HG02973 (cell line): ENCODE measurements around the gene SBF1.
"Not testable (repeated sequence)": the region's sequence is repeated elsewhere in the genome, so short reads cannot be mapped to it uniquely, and the experiment has no call there.

Experiments used
- ATAC-seq: cut with Tn5 transposase; IDR thresholded peaks from one replicate; pipeline ENCODE4 v1.9.1; 2021; ENCODE audit warnings: moderate library complexity; ENCODE audit not compliant: unreplicated experiment

SBF1 gene, protein sequence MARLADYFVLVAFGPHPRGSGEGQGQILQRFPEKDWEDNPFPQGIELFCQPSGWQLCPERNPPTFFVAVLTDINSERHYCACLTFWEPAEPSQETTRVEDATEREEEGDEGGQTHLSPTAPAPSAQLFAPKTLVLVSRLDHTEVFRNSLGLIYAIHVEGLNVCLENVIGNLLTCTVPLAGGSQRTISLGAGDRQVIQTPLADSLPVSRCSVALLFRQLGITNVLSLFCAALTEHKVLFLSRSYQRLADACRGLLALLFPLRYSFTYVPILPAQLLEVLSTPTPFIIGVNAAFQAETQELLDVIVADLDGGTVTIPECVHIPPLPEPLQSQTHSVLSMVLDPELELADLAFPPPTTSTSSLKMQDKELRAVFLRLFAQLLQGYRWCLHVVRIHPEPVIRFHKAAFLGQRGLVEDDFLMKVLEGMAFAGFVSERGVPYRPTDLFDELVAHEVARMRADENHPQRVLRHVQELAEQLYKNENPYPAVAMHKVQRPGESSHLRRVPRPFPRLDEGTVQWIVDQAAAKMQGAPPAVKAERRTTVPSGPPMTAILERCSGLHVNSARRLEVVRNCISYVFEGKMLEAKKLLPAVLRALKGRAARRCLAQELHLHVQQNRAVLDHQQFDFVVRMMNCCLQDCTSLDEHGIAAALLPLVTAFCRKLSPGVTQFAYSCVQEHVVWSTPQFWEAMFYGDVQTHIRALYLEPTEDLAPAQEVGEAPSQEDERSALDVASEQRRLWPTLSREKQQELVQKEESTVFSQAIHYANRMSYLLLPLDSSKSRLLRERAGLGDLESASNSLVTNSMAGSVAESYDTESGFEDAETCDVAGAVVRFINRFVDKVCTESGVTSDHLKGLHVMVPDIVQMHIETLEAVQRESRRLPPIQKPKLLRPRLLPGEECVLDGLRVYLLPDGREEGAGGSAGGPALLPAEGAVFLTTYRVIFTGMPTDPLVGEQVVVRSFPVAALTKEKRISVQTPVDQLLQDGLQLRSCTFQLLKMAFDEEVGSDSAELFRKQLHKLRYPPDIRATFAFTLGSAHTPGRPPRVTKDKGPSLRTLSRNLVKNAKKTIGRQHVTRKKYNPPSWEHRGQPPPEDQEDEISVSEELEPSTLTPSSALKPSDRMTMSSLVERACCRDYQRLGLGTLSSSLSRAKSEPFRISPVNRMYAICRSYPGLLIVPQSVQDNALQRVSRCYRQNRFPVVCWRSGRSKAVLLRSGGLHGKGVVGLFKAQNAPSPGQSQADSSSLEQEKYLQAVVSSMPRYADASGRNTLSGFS (N-terminal part only)

DNA sequence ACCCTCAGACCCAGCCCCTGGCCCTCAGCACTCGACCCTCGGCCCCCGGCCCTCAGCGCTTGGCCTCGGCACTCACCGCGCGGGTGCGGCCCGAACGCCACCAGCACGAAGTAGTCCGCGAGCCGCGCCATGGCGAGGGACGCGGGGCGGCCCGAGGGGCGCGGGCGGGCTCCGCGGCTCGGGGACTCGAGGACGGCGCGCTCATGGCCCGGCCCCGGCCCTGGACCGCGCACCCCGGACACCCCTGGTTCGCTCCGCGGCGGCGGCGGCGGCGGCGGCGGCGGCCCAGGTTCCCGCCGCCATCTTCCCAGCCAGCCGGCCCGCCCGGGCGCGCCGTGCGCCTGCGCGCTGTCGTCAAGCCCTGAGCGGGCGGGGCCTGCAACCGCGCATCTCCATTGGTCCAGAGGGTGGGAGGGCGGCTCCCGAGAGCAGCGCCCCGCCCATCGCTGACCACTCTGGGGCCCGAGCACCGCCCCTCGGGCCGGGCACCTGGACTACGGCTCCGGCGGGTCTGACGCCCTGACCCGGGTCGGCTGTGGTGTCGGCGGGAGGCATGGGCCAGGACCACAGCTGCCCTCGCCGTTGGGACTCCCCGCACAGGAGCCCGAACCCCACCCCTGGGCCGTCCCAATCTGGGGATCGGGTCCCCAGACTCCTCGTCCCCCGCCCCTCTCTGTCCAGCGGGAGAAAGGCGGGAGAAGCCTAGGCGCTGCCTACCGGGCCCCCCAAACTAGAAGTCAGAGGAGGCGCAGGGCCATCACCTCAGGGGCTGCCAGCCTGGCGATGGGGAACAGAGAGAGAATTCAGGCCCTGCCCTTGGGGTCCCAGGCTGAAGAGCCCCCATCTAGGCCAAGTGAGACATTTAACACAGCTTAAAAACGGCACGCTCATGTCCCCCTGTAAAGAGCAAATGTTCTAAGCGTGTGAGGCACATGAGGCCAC lies at the start of gene SBF1:
Gene SBF1, minus strand, starts transcription at position 326 of the 942 bp plus-strand sequence. Its CDS starts 195 bp downstream, at position 131.
- peak; percentile 62 for ATAC-seq

DNA sequence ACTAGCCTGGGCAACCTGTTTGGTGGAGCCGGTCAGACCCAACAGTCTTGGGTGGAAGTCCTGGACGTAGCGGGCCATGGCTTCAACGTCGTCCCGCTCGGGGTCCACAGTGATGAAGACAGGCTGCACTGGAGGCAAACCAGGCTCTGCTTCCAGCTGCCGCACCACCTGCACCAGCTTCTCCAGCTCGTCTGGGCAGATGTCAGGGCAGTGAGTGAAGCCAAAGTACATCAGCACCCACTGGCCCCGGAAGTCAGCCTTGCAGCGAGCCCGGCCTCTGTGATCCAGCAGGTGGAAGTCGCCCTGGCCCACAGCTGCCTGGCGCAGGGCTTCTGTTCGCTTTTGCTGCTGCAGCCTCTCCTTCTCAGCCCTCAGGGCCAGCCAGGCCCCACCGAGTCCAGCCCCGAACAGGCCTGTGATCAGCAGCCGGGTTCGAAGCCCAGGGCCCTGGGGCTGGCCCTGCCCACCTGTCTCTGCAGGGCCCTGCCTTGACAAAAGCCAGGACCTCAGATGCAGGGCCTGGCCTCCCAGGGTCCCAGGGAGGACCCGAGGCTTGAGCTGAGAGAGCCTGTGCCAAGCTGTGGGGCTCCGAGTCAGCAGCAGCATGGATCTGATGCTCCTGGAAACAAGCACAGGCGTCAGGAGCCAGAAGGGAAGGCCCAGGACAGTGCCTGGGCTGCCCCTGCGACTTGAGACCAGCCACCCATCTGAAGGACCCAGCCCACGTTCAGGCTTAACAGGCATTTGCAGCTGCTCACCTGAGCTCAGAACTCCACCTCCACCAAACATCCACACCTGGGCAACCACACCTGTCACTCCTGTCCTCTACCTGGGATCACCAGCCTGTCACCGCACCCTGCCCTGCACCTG lies 49.2 kb upstream of the SBF1 start:
- no peak for ATAC-seq

DNA sequence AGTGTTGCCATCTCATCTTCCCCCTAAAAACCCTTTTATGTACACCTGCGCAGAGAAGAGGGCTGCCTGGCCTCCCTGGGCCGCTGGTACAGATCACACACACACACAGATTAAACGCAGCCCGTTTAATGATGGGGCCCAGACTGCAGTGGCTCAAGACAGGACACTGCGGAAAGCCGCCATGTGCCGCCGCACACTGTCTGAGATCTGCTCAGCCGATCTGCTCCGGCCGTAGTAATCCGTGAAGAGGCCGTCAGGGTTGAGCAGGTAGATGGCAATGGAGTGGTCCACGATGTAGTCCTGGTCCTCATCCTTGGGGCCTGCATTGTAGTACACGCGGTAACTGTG lies 48.6 kb upstream of the SBF1 start:
- no peak for ATAC-seq

DNA sequence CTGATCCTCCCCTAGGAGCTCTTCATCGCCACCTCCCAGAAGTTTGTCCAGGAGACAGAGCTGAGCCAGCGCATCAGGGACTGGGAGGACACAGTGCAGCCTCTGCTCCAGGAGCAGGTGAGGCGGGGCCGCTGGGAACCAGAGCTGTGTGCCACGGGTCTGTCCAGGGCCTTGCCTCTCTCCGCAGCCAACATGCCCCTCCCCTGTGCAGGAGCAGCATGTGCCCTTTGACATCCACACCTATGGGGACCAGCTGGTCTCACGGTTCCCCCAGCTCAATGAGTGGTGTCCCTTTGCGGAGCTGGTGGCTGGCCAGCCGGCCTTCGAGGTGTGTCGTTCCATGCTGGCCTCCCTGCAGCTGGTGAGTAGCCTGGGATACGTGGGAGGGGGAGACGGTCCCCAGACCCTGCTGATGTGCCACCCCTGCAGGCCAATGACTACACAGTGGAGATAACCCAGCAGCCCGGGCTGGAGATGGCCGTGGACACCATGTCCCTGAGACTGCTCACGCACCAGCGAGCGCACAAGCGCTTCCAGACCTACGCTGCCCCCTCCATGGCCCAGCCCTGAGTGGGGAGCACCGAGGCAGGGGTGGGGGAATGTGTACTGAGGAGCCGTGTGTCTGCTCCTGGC lies 48.1 kb upstream of the SBF1 start:
- no peak for ATAC-seq

DNA sequence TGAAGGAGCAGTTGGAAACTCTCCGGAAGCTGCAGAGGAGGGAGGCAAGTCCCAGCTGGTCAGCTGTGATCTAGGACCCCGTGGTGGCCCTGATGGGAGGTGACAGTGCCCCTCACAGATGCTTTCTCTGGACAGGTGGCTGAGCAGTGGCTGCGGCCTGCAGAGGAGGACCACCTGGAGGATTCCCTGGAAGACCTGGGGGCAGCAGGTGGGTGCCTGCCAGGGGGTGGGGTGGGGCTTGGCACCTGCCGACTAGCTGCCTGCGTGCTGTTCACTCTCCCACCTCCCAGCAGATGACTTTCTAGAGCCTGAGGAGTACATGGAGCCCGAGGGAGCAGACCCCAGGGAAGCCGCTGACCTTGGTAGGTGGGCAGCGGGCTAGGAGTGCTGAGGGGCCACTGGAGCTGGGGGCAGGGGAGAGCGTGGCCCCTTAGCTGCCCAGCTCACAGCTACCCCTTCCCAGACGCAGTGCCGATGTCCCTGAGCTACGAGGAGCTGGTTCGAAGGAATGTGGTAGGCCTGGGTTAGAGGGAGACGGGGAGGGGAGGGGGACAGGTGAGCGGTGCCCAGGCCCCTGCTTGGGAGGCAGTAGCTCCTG lies 47.5 kb upstream of the SBF1 start:
- no peak for ATAC-seq

DNA sequence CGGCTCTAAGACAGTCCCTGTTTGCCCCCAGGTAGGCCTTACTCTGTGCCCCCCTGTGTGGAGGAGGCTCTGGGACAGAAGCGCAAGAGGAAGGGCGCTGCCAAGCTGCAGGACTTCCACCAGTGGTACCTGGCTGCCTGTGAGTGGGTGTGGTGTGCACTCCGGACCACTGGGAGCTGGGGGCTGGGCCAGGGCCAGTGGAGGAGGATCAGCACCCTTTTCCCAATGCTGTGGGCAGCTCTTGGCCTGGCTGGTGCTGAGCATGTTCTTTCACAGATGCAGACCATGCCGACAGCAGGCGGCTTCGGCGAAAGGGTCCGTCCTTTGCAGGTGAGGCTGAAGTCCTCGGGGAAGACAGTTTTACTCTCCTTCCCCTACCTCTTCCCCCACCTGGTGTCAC lies 46.9 kb upstream of the SBF1 start:
- ATAC-seq = no peak

DNA sequence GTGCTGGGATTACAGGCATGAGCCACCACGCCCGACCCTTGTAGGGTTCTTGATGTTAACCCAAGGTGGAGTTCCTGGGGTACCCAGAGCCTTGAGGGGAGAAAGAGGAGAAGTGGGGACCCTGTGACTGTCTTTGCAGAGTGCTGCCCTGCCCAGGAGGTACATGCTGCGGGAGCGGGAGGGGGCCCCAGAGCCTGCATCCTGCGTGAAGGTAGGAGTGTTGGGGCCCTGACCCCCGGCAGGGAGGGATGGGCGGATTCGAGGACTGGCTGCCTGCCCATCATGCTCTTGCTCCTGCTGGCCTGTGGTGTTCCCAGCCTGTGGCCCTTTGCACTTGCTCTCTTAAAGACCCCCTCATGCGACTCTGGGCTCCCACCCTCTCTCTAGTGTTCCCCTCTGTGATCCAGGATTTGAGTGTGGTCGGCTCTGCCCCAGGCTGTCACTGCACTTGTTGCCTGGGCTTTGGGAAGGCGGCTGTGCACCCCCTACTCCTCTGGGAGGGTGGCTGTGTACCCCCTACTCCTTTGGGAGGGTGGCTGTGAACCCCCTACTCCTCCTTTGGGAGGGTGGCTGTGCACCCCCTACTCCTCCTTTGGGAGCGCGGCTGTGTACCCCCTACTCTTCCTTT lies 46.1 kb upstream of the SBF1 start:
- no peak for ATAC-seq

DNA sequence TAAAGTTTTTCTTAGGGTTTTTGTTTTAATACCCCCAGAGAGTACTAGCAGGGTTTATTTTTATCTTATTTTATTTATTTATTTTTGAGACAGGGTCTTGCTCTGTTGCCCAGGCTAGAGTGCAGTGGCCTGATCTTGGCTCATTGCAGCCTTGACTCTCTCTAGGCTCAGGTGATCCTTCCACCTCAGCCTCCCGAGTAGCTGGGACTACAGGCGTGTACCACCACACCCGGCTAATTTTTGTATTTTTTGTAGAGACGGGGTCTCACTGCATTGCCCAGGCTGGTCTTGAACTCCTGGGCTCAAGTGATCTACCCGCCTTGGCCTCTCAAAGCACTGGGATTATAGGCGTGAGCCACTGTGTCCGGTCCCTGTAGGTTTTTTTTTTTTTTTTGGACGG lies 45.3 kb upstream of the SBF1 start:
- ATAC-seq = not testable (repeated sequence)

DNA sequence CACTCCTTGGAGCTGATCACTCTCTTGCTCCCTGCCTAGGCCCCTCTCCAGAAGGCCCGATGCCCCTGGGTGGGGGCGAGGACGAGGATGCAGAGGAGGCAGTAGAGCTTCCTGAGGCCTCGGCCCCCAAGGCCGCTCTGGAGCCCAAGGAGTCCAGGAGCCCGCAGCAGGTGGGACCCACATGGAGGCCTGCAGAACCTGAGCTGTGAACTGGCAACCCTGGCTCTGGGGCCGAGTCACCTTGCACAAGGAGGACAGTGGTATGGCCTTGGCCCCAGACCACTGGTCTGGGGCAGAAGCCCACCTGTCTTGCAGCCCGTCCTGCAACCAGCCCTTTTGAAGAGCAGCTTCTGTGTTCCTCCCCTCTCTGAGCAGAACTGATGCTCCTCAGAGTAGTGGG lies 44.3 kb upstream of the SBF1 start:
- ATAC-seq = no peak

DNA sequence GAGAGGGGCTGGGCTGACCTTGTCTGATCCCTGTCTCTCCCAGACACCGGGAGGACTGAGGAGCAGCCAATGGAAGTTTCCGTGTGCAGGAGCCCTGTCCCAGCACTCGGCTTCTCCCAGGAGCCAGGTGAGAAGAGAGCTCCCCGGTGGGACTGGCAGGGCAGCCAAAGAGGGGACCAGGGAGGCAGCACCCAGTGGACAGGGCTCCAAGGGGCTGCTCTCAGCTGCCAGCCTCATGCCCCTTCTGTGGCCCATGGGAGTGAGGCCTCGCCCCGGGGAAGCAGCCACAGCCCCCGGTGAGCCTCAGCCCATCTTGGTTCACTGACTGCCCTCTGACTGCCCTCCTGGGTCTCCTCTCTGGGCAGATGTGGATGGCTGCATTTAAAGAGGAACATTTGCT lies 43.8 kb upstream of the SBF1 start:
- ATAC-seq = no peak

DNA sequence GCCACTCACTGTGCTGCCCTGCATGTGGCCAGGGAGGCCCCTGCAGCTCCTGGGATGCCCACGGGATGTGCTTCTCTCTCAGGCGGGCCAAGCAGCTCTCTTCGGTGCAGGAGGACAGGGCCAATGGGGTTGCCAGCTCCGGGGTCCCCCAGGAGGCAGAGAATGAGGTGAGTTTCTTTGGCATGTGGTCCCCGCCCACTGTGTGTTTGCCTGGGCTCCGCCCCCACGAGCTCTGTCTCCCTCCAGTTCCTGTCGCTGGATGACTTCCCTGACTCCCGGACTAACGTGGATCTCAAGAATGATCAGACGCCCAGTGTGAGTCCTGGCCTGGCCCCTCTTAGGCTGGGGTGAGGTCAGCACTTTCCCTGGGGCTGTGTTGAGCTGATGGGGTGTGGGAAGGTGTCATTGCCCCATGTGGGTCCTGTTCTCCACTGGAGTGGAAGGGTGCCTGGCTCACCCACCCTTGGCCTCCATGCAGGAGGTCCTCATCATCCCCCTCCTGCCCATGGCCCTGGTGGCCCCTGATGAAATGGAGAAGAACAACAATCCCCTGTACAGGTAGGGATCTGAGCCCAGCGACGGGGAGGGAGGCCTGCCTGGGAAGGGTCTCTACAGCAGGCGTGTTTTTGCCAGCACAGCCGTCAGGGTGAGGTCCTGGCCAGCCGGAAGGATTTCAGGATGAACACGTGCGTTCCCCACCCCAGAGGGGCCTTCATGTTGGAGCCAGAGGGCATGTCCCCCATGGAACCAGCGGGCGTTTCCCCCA lies 42.8 kb upstream of the SBF1 start:
- no peak for ATAC-seq

DNA sequence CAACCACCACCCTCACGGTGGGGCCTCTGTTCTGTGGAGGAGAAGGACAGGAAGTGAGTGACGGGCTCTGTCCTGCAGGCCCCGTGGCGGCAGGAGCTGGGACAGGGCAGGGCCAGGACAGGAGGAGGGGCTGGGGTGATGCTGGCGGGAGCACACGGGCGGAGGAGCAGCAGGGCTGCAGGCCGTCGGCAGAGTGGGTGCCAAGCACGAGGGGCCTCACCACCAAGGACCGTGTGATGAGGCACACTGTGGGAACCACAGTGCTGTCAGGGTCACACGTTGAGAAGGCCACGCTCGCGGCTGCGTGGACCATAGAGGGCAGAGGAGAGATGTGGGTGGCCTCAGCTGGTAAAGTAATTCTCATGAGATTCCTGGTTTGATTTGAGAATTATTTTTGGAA lies 42.1 kb upstream of the SBF1 start:
- no peak for ATAC-seq

DNA sequence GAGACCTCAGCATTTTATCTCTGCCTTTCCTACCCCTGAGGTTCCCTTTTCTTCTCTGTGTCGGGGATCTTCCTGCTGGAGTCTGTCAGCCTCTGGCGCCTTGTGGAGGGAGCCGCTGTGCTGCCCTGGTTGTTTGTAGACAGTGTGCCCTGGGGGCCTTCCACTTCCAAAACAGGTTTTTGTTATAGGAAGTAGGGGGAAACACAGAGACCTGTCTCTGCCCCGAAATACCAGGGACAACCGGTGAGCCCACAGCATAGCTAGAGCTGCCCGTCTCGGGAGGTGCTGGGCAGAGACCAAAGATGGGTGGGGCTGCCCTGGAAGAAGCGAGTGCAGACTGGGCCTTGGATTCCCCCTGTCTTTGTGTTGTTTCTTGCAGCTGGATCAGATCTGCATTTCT lies 41.2 kb upstream of the SBF1 start:
- no peak for ATAC-seq

DNA sequence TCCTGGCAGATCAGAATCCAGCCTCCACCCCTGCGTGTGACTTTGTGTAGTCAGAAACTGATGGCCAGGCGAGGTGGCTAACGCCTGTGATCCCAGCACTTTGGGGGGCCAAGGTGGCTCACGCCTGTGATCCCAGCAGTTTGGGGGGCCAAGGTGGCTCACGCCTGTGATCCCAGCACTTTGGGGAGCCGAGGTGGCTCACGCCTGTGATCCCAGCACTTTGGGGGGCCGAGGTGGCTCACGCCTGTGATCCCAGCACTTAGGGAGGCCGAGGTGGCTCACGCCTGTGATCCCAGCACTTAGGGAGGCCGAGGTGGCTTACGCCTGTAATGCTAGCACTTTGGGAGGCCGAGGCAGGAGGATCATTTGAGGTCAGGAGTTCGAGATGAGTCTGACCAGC lies 38.3 kb upstream of the SBF1 start:
- no peak for ATAC-seq

DNA sequence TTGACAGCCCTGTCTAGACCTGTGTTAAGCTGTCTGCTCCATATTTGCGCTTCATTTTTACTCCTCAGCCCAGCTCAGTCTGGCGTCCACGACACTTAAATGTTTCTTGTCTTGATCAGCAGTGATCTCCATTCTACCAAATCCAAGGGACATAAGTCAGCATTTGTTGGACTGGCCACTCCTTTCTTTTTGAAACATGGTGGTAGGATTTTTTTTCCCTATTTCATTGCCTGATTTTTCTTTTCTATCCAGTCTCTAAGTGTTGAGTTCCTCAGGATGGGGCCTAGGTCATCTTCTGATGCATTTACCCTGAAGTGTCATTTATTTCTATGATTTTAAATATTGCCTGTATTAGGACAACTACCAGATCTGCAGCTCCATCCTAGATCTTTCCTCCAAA lies 34.1 kb upstream of the SBF1 start:
- no peak for ATAC-seq

DNA sequence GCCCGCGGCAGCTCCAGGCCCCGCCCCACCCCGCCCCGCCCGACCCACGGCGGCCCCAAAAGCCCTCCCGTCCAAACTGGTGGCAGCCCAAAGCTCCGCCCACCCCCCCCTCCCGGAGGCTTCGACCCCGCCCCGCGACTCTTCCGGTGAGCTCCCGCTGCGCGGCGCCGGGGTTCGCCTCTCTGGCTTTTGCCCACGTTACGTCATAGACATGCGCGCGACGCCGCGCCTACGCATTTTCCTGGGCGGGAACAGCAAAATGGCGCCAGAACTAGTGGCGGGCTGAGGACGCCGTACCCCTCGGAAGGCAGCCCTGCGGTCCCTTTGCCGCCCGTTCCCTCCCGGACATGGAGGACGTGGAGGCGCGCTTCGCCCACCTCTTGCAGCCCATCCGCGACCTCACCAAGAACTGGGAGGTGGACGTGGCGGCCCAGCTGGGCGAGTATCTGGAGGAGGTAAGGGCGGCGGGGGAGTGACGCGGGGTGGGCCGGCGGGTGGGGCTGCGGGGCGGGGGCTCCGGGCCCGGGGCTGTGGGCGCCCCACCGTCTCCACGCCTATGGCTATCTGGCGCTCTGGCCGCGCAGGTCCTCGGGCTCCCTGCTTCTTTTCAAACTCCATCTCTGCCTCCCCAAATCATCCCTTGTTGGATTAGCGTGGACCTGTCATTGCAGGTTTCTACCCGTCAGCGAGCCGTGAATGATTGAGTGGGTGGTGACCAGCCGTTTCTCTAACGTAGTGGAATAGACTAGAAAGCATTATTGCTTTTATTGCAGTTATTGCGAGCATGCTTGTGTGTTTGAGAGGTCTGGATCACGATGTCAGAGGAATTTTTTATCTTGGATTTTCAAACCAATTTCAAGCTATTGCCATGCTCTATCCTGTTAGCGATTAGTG lies 33.4 kb upstream of the SBF1 start, which contains the start of gene NCAPH2:
Gene NCAPH2, plus strand, starts transcription at position 234 of the 894 bp plus-strand sequence. Its CDS starts 114 bp downstream, at position 348.
- ATAC-seq = peak; percentile 50
